Activated naive CD8-positive, alpha-beta T cell treated with anti-CD3 and anti-CD28 coated beads for 36 hours (primary cell): ENCODE results near the gene IL17D. TPM values are rescaled to one million over a fixed set of nuclear protein-coding genes. Genes with fewer than 3 reads are reported as not detected.

Experiments used
- total RNA-seq, 2 experiments: library from RNA; stranded (reverse); gene quantifications; one replicate each; pipeline ENCODE4 v1.2.3, GENCODE V29; 2021

The IL17D gene
- total RNA-seq, 2 experiments from 2014 or later: 0.78 to 0.88 TPM

Other genes starting within 250 kb of the IL17D start
- gene CRYL1, start 177.8 kb upstream of the IL17D start, total RNA-seq: 1 to 10 TPM; 5.0 to 5.2 TPM
- 1 to 10 TPM; 3.9 to 4.0 TPM for gene IFT88, start 136.5 kb upstream of the IL17D start, total RNA-seq
- gene EEF1AKMT1, start 70.3 kb downstream of the IL17D start, total RNA-seq: 10 to 100 TPM; 18.5 to 20.6 TPM
- 10 to 100 TPM; 32.4 to 34.5 TPM for gene XPO4, start 199.0 kb downstream of the IL17D start, total RNA-seq